IPS-20b (cell line): ENCODE data around the gene CFH.
A peak's percentile ranks its signal among the peaks of the same experiment; 100 is the strongest.
"Not testable (repeated sequence)": the region's sequence is repeated elsewhere in the genome, so short reads cannot be mapped to it uniquely, and the experiment has no call there.

Experiments used
- H3K27ac ChIP-seq: one replicate; pipeline ENCODE4 v1.5.1; 2013; ENCODE audit warnings: low read length
- H3K27me3 ChIP-seq: 2 replicates; pipeline ENCODE4 v1.6.1; 2013; ENCODE audit warnings: mild to moderate bottlenecking, low read length, inconsistent platforms; ENCODE audit not compliant: insufficient read depth
- H3K36me3 ChIP-seq: 2 replicates; pipeline ENCODE4 v1.6.1; 2013; ENCODE audit warnings: low read depth, mild to moderate bottlenecking, inconsistent platforms, low read length, moderate library complexity; ENCODE audit not compliant: insufficient read depth
- H3K4me1 ChIP-seq: 2 replicates; pipeline ENCODE4 v1.6.1; 2013; ENCODE audit warnings: mild to moderate bottlenecking, control low read depth, inconsistent platforms, low read length, moderate library complexity; ENCODE audit not compliant: insufficient read depth
- H3K4me3 ChIP-seq: 2 replicates; pipeline ENCODE4 v1.5.1; 2013; ENCODE audit warnings: mild to moderate bottlenecking, low read length, inconsistent platforms
- H3K9ac ChIP-seq: 2 replicates; pipeline ENCODE4 v1.6.1; 2013; ENCODE audit warnings: low read depth, mild to moderate bottlenecking, inconsistent platforms, low read length, moderate library complexity
- H3K9me3 ChIP-seq: 2 replicates; pipeline ENCODE4 v1.6.1; 2013; ENCODE audit warnings: mild to moderate bottlenecking, low read depth, low read length, inconsistent platforms; ENCODE audit not compliant: insufficient read depth

CFH gene

GRCh38 chr1:196651637-196652215 lies at the start of gene CFH:
Gene CFH (plus strand): TSS chr1:196652043. CDS start chr1:196652118, 75 bp downstream.
- no peak within 1 kb of the TSS for H3K27ac ChIP-seq
- no peaks in the 10 kb centered on the region for H3K27me3 ChIP-seq
- peaks cover 4% of the 10 kb centered on the region; the same call in 1 of the 2 replicates for H3K4me1 ChIP-seq
- H3K9ac ChIP-seq = no peak within 1 kb of the TSS
- no peak within 1 kb of the TSS for H3K4me3 ChIP-seq
- no peaks in the 10 kb centered on the region for H3K36me3 ChIP-seq
- no peaks in the 10 kb centered on the region for H3K9me3 ChIP-seq

GRCh38 chr1:196603651-196604050 lies 48.2 kb upstream of the CFH start:
- Histone ChIP-seq H3K36me3 (no peaks in the 10 kb centered on the region), H3K9ac (no peak overlapping the region), H3K27ac (no peak overlapping the region), H3K4me3 (no peak overlapping the region), H3K4me1 (peaks cover 5% of the 10 kb centered on the region; the same call in 1 of the 2 replicates), H3K27me3 (no peaks in the 10 kb centered on the region), H3K9me3 (no peaks in the 10 kb centered on the region)

- Histone ChIP-seq H3K36me3 (no peaks in the 10 kb centered on the region), H3K4me3 (peak overlapping the region; percentile 93), H3K27ac (peak overlapping the region; percentile 94), H3K9ac (peak overlapping the region; percentile 94), H3K9me3 (no peaks in the 10 kb centered on the region), H3K27me3 (no peaks in the 10 kb centered on the region), H3K4me1 (peaks cover 14% of the 10 kb centered on the region; the same call in 1 of the 2 replicates)
These were observed 43.9 kb upstream of the CFH start for GRCh38 chr1:196607981-196608380.

GRCh38 chr1:196608390-196609369 lies 43.2 kb upstream of the CFH start, which contains the start of gene KCNT2:
Gene KCNT2 (minus strand): TSS chr1:196608440. CDS start chr1:196608309, 131 bp downstream.
- H3K27me3 ChIP-seq = no peaks in the 10 kb centered on the region
- peaks cover 14% of the 10 kb centered on the region; the same call in 1 of the 2 replicates for H3K4me1 ChIP-seq
- H3K36me3 ChIP-seq = no peaks in the 10 kb centered on the region
- peak within 1 kb of the TSS; percentile 94 for H3K27ac ChIP-seq
- H3K4me3 ChIP-seq = peak within 1 kb of the TSS; percentile 93
- peak within 1 kb of the TSS; percentile 94 for H3K9ac ChIP-seq
- no peaks in the 10 kb centered on the region for H3K9me3 ChIP-seq

- H3K9me3 ChIP-seq = no peaks in the 10 kb centered on the region
- H3K4me1 ChIP-seq = peaks cover 14% of the 10 kb centered on the region; the same call in 1 of the 2 replicates
- H3K4me3 ChIP-seq = peak overlapping the region; percentile 93
- H3K27me3 ChIP-seq = no peaks in the 10 kb centered on the region
- no peaks in the 10 kb centered on the region for H3K36me3 ChIP-seq
- H3K9ac ChIP-seq = peak overlapping the region; percentile 94
- H3K27ac ChIP-seq = peak overlapping the region; percentile 55
These were observed 42.5 kb upstream of the CFH start for GRCh38 chr1:196609370-196609737.

- H3K27me3 ChIP-seq = no peaks in the 10 kb centered on the region
- no peak overlapping the region for H3K9ac ChIP-seq
- no peaks in the 10 kb centered on the region for H3K9me3 ChIP-seq
- H3K4me1 ChIP-seq = peaks cover 9% of the 10 kb centered on the region; the same call in 1 of the 2 replicates
- H3K4me3 ChIP-seq = no peak overlapping the region
- no peaks in the 10 kb centered on the region for H3K36me3 ChIP-seq
- no peak overlapping the region for H3K27ac ChIP-seq
These were observed 40.0 kb upstream of the CFH start for GRCh38 chr1:196611873-196612272.

GRCh38 chr1:196619721-196620120 lies 32.1 kb upstream of the CFH start:
- H3K27ac ChIP-seq = no peak overlapping the region
- no peak overlapping the region for H3K4me3 ChIP-seq
- no peaks in the 10 kb centered on the region for H3K36me3 ChIP-seq
- no peak overlapping the region for H3K9ac ChIP-seq
- H3K27me3 ChIP-seq = no peaks in the 10 kb centered on the region
- no peaks in the 10 kb centered on the region for H3K9me3 ChIP-seq
- H3K4me1 ChIP-seq = no peaks in the 10 kb centered on the region

GRCh38 chr1:196623079-196623478 lies 28.8 kb upstream of the CFH start:
- peaks cover 2% of the 10 kb centered on the region for H3K9me3 ChIP-seq
- no peaks in the 10 kb centered on the region for H3K4me1 ChIP-seq
- H3K36me3 ChIP-seq = no peaks in the 10 kb centered on the region
- H3K9ac ChIP-seq = no peak overlapping the region
- H3K4me3 ChIP-seq = no peak overlapping the region
- H3K27me3 ChIP-seq = no peaks in the 10 kb centered on the region
- no peak overlapping the region for H3K27ac ChIP-seq

- peaks cover 11% of the 10 kb centered on the region for H3K9me3 ChIP-seq
- H3K27me3 ChIP-seq = no peaks in the 10 kb centered on the region
- H3K4me3 ChIP-seq = no peak overlapping the region
- H3K27ac ChIP-seq = no peak overlapping the region
- no peaks in the 10 kb centered on the region for H3K36me3 ChIP-seq
- no peak overlapping the region for H3K9ac ChIP-seq
- H3K4me1 ChIP-seq = no peaks in the 10 kb centered on the region
These were observed 23.0 kb upstream of the CFH start for GRCh38 chr1:196628838-196629237.

GRCh38 chr1:196637606-196638005 lies 14.2 kb upstream of the CFH start:
- Histone ChIP-seq H3K36me3 (no peaks in the 10 kb centered on the region), H3K4me1 (no peaks in the 10 kb centered on the region), H3K4me3 (no peak overlapping the region), H3K27me3 (no peaks in the 10 kb centered on the region), H3K9ac (no peak overlapping the region), H3K9me3 (no peaks in the 10 kb centered on the region), H3K27ac (no peak overlapping the region)

GRCh38 chr1:196638466-196638865 lies 13.4 kb upstream of the CFH start:
- Histone ChIP-seq H3K27me3 (no peaks in the 10 kb centered on the region), H3K36me3 (no peaks in the 10 kb centered on the region), H3K9ac (no peak overlapping the region), H3K9me3 (no peaks in the 10 kb centered on the region), H3K4me1 (no peaks in the 10 kb centered on the region), H3K27ac (no peak overlapping the region), H3K4me3 (no peak overlapping the region)

GRCh38 chr1:196639291-196639690 lies 12.6 kb upstream of the CFH start:
- not testable (repeated sequence) for H3K27me3 ChIP-seq, H3K4me3 ChIP-seq, H3K9me3 ChIP-seq, H3K4me1 ChIP-seq, H3K27ac ChIP-seq, H3K9ac ChIP-seq, H3K36me3 ChIP-seq
